ENCODE data around the gene EPB41L4A.
"Not testable (repeated sequence)": the region's sequence is repeated elsewhere in the genome, so short reads cannot be mapped to it uniquely, and the experiment has no call there.

The EPB41L4A gene

DNA sequence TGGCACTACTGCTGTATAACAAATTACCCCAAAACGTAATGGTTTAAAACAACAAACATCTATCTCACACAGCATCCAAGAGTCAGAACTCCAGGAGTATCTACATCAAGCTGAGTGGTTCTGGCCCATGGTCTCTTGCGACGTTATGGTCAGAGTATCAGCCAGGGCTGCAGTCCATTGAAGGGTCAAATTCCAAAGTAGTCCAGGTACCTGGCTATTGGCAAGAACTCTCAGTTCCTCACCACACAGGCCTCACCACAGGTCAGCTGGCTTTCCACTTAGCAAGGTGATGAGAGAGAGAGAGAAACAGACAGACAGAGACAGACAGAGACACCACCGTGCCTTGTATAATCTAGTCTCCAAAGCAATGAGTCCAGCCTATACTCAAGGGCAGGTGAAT, 22.6 kb downstream of the EPB41L4A start:
- TF ChIP-seq CTCF (IDR thresholded peaks at IDR 0.05; ENCODE audit: extremely low read depth, missing control alignments): no peak
- DNase-seq (ENCODE audit: low spot score): no peak

- not testable (repeated sequence) for DNase-seq (ENCODE audit: low spot score)
Measured at GRCh38 chr5:112395299-112395698, 23.8 kb downstream of the EPB41L4A start.

DNA sequence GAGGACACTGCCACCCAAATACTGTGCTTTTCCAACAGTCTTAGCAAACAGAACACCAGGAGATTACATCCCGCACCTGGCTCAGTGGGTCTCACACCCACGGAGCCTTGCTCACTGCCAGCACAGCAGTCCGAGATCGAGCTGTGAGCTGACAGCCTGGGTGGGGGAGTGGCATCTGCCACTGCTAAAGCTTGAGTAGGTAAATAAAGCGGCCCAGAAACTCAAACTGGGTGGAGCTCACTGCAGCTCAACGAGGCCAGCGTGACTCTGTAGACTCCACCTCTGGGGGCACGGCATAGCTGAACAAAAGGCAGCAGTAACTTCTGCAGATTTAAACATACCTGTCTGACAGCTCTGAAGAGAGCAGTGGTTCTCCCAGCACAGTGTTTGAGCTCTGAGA, 28.8 kb downstream of the EPB41L4A start:
- TF ChIP-seq CTCF (IDR thresholded peaks at IDR 0.05; ENCODE audit: extremely low read depth, missing control alignments): no peak
- DNase-seq (ENCODE audit: low spot score): no peak

GRCh38 chr5:112388739-112389138, 30.3 kb downstream of the EPB41L4A start:
- DNase-seq (ENCODE audit: low spot score): no peak

DNA sequence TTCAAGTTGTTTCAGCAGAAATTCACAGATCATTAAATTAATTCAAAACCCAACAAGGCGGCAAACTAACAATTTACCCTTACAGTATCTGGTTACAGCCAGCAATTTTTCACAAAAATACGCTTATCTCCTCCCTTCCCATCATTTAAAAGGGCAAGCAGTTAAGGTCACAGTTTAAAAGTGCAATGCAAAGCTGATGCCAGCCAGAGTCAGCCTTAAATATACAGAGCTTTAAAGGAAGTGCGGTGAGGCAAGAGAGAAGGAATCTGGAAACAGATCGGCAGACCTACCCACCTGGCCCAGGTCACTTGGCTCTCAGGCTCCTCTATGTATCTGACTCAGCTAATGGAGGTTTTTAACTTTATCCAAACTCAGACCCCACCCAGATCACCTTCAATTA, 31.0 kb downstream of the EPB41L4A start:
- no peak for DNase-seq (ENCODE audit: low spot score)
- no peak for TF ChIP-seq CTCF (IDR thresholded peaks at IDR 0.05; ENCODE audit: extremely low read depth, missing control alignments)

More at GRCh38 chr5:112388739-112389138, 30.3 kb downstream of the EPB41L4A start:
- TF ChIP-seq CTCF (IDR thresholded peaks at IDR 0.05; ENCODE audit: extremely low read depth, missing control alignments): no peak

- no peak for TF ChIP-seq CTCF (IDR thresholded peaks at IDR 0.05; ENCODE audit: extremely low read depth, missing control alignments)
- no peak for DNase-seq (ENCODE audit: low spot score)
Measured at GRCh38 chr5:112386766-112387165, 32.3 kb downstream of the EPB41L4A start.

- TF ChIP-seq CTCF (IDR thresholded peaks at IDR 0.05; ENCODE audit: extremely low read depth, missing control alignments): no peak
- no peak for DNase-seq (ENCODE audit: low spot score)
Measured at GRCh38 chr5:112385969-112386368, 33.1 kb downstream of the EPB41L4A start.

DNA sequence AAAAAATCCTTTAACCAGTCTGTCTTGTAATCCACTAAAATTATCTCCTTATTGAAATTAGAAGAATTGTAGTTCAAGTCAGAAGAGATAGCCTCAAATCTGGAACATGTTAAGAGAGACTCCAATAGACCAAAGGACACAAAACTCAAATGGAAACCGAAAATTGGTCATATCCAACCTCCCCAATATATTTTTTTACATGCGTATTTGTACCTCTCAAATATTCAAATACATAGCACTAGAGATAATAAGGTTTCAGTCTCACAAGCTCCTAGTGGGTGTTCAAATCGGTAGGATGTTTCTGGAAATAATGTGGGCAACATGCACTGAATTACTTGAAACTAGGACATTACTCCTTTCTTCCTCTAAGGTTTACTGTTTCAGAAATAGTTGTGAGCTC, 33.5 kb downstream of the EPB41L4A start:
- no peak for DNase-seq (ENCODE audit: low spot score)
- TF ChIP-seq CTCF (IDR thresholded peaks at IDR 0.05; ENCODE audit: extremely low read depth, missing control alignments): no peak

All from GM20000 (cell line).